NCI-H1694 (cell line): Measurements from ENCODE around the gene ZACN.

Experiments
- DNase-seq: peaks from one replicate; lab custom pipeline; 2025; lab: John Stamatoyannopoulos, UW

Gene ZACN

DNA sequence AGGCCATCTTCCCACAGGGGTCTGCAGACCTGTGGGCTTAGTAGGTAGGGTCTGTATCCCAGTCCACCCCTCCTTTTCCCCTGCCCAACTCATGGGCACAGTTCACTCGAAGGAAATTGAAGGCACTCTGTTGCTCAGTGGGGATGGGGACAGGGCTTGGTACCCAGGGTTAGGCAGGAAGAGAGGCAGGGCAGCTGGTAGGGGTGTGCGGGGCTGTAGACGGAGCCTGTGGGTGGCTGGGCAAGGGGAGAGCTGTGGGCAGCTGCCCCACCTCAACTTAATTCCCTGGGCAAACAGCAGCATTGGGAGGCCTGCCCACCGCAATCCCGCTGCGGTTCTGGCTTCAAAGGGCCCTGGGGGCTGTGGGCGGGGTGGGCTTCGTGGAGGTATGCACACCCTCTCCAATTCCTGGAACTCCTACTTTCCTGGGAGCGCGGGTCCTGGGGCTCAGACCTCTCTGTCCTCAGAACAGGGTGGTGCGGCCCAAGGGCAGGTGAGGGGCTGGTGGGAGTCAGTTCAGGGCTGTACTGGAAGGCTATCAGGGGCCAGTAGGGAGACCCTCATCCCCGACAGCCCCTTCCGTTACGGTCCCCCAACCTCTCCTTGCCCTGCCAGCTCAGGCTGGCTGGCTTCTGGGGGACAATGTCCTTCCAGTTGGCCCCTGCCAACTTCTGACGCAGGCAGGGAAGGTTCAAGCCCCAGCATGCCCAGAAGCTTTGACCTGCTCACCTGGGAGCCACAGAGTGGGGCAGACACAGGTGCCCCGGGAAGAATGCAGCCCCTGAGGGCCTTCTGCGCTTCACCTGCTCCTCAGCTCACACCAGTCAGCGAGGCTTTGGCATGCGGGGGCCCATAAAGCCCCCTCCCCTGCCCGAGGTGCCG is 53.0 kb downstream of the ZACN start:
- no peak for DNase-seq
